CD14-positive monocyte (primary cell): ENCODE results near the gene LSM5. TPM values are rescaled to one million over a fixed set of nuclear protein-coding genes. Genes with fewer than 3 reads are reported as not detected.

Experiments
- DNase-seq, 3 donors: peaks; one replicate each; pipeline ENCODE4 v3.0.0-alpha.2; 2011 to 2022
- H2AFZ ChIP-seq: 2 replicates; pipeline ENCODE4 v1.6.0; 2012; ENCODE audit warnings: mild to moderate bottlenecking, low read depth, low read length, inconsistent platforms; ENCODE audit not compliant: insufficient read depth, poor library complexity, severe bottlenecking
- H3K27ac ChIP-seq, 2 donors: 1 replicate in 1 of 2; 2 replicates in 1 of 2; pipeline ENCODE4 v1.5.1; 2012 to 2013; ENCODE audit warnings: low read length in 2 of 2, control low read depth in 1 of 2, inconsistent platforms in 1 of 2, low read depth in 1 of 2, mild to moderate bottlenecking in 1 of 2
- H3K27me3 ChIP-seq, 2 donors: one replicate each; pipeline versions ENCODE4 v1.6.0 to v1.6.1; 2011 to 2013; ENCODE audit warnings: low read length in 2 of 2; ENCODE audit not compliant: control insufficient read depth in 2 of 2, insufficient read depth in 2 of 2
- H3K36me3 ChIP-seq, 2 donors: replicated peaks in 1 of 2; 1 replicate in 1 of 2; 2 replicates in 1 of 2; pipeline versions ENCODE4 v1.5.1 to v1.6.1; 2012 to 2013; ENCODE audit warnings: low read length in 2 of 2, control low read depth in 1 of 2, inconsistent platforms in 1 of 2, mild to moderate bottlenecking in 1 of 2; ENCODE audit not compliant: insufficient read depth in 2 of 2, control insufficient read depth in 1 of 2
- H3K4me1 ChIP-seq, 2 donors: 1 replicate in 1 of 2; 2 replicates in 1 of 2; pipeline versions ENCODE4 v1.5.1 to v1.6.1; 2012 to 2013; ENCODE audit warnings: low read length in 2 of 2, control low read depth in 1 of 2, inconsistent platforms in 1 of 2, mild to moderate bottlenecking in 1 of 2, moderate library complexity in 1 of 2; ENCODE audit not compliant: insufficient read depth in 2 of 2, control insufficient read depth in 1 of 2
- H3K4me2 ChIP-seq: replicated peaks from 2 replicates; pipeline ENCODE3; 2012; ENCODE audit warnings: low read length, moderate library complexity, mild to moderate bottlenecking; ENCODE audit not compliant: poor library complexity, severe bottlenecking; ENCODE audit errors: extremely low read depth
- H3K4me3 ChIP-seq, 3 experiments: fragments of 200-600 bp in 1 of 3; sonication (generic) in 1 of 3; replicated peaks in 1 of 3; 1 replicate in 2 of 3; 2 replicates in 1 of 3; pipeline ENCODE4 v1.5.1; 2011 to 2013; ENCODE audit warnings: low read length in 3 of 3, mild to moderate bottlenecking in 3 of 3, control low read depth in 2 of 3, low read depth in 2 of 3, inconsistent platforms in 1 of 3, moderate library complexity in 1 of 3
- H3K79me2 ChIP-seq: 2 replicates; pipeline ENCODE4 v1.6.0; 2012; ENCODE audit warnings: mild to moderate bottlenecking, control low read depth, inconsistent platforms, low read length, moderate library complexity; ENCODE audit not compliant: insufficient read depth
- H3K9ac ChIP-seq: 2 replicates; pipeline ENCODE4 v1.6.0; 2017; ENCODE audit warnings: low read length, mild to moderate bottlenecking; ENCODE audit not compliant: insufficient read depth, poor library complexity, severe bottlenecking
- H3K9me3 ChIP-seq, 2 donors: replicated peaks in 1 of 2; 1 replicate in 1 of 2; 2 replicates in 1 of 2; pipeline versions ENCODE4 v1.5.1 to v1.6.1; 2012 to 2013; ENCODE audit warnings: low read length in 2 of 2, control low read depth in 1 of 2; ENCODE audit not compliant: control insufficient read depth in 1 of 2, insufficient read depth in 1 of 2
- H4K20me1 ChIP-seq: 2 replicates; pipeline ENCODE4 v1.6.0; 2012; ENCODE audit warnings: mild to moderate bottlenecking, low read length, control low read depth, moderate library complexity; ENCODE audit not compliant: insufficient read depth
- H3K27ac Mint-ChIP-seq, 7 donors: one replicate each; pipeline ENCODE4 v1.8.0; 2020; ENCODE audit warnings: mild to moderate bottlenecking in 7 of 7, mixed read lengths in 7 of 7, moderate library complexity in 6 of 7, inconsistent platforms in 2 of 7
- H3K27me3 Mint-ChIP-seq, 3 donors: one replicate each; pipeline ENCODE4 v1.8.0; 2021 to 2022; ENCODE audit warnings: low read depth in 3 of 3, mild to moderate bottlenecking in 3 of 3, mixed read lengths in 3 of 3, moderate library complexity in 3 of 3, inconsistent platforms in 1 of 3
- H3K36me3 Mint-ChIP-seq, 2 donors: one replicate each; pipeline ENCODE4 v1.8.0; 2020; ENCODE audit warnings: mixed read lengths in 2 of 2, inconsistent platforms in 1 of 2, mild to moderate bottlenecking in 1 of 2
- H3K4me1 Mint-ChIP-seq: one replicate; pipeline ENCODE4 v1.8.0; 2020; ENCODE audit warnings: mild to moderate bottlenecking, mixed read lengths
- H3K4me3 Mint-ChIP-seq, 2 donors: one replicate each; pipeline ENCODE4 v1.8.0; 2020; ENCODE audit warnings: mild to moderate bottlenecking in 2 of 2, mixed read lengths in 2 of 2, moderate library complexity in 1 of 2
- H3K9me3 Mint-ChIP-seq, 7 donors: one replicate each; pipeline ENCODE4 v1.8.0; 2020 to 2022; ENCODE audit warnings: mixed read lengths in 7 of 7, mild to moderate bottlenecking in 6 of 7, moderate library complexity in 6 of 7, inconsistent platforms in 2 of 7
- CTCF ChIP-seq: fragments of 200-600 bp; IDR thresholded peaks from one replicate; pipeline ENCODE4 v1.8.0; 2022; ENCODE audit warnings: antibody characterized with exemption, mild to moderate bottlenecking
- WGBS: methylation state at CpG from one replicate; pipeline ENCODE4 v1.1.5; 2013; ENCODE audit warnings: missing lambda C conversion rate; ENCODE audit not compliant: insufficient coverage; 5-methylcytosine and 5-hydroxymethylcytosine counted together
- intact Hi-C, 2 donors: fragments of 100-400 bp; cut with micrococcal nuclease; formaldehyde crosslinking; loops; one replicate each; pipeline versions ENCODE4 v1.15.0 to v1.15.1; 2023
- polyA plus RNA-seq, 3 donors: library from polyadenylated mRNA; depleted of rRNA in 1 of 3; unstranded in 2 of 3; stranded (reverse) in 1 of 3; fragments of 300-500 nt in 2 of 3; fragments of >200 nt in 1 of 3; fragmentation: Illumina TruSeq in 2 of 3; gene quantifications; 1 replicate in 2 of 3; 2 replicates in 1 of 3; pipeline ENCODE4 v1.2.3, GENCODE V29; 2012 to 2021

Gene LSM5
- polyA plus RNA-seq, 3 donors = 16.4 to 81.1 (median 78.2) TPM

GRCh38 chr7:32525839-32526238 lies 35.7 kb upstream of the LSM5 start:
- Histone ChIP-seq H3K27ac (no peak overlapping the region), H3K4me3 (no peak overlapping the region), H3K27me3 (no peaks in the 10 kb centered on the region), H3K9ac (no peak overlapping the region), H3K9me3 (peaks cover 11 to 14% of the 10 kb centered on the region in 2 donors), H3K4me2 (no peak overlapping the region), H4K20me1 (peaks cover 91% of the 10 kb centered on the region), H3K4me1 (no peaks in the 10 kb centered on the region), H2AFZ (no peak overlapping the region), H3K79me2 (peaks cover 85% of the 10 kb centered on the region), H3K36me3 (peaks cover 0 to 31% of the 10 kb centered on the region in 2 donors)
- Mint-ChIP-seq H3K27me3 (peaks cover 0 to 2% (median under 1%) of the 10 kb centered on the region in 3 donors), H3K9me3 (peaks cover 4 to 20% (median 16%) of the 10 kb centered on the region in 7 donors), H3K27ac (peak overlapping the region in 1 of 7 donors; percentile 54), H3K36me3 (peaks cover 25 to 26% of the 10 kb centered on the region in 2 donors), H3K4me1 (peaks cover 3% of the 10 kb centered on the region), H3K4me3 (no peak overlapping the region)
- 80% methylated on average over 1 of the region's 4 CpGs for WGBS
- TF ChIP-seq CTCF = no peak
- no peak for DNase-seq
- intact Hi-C loops = no loop called here

DNA sequence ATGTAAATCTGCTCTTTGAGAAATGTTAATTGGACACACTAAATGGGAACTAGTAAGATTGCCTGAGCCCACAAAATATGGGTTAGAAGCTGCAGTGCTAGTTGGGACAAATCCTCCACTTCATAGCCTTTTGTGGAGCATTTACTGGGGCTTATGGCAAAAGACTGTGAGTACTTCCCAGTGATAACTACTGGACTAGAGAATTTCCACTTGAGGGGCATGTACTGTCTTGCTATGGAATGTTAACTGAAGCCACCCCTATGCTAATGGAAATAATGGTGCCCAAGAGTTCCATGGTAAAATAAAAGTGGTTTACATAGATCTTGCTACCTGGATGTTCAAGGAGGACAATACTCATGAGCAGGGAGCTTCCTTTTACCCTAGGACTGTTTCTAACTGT lies 34.5 kb upstream of the LSM5 start:
- Histone ChIP-seq H3K36me3 (peaks cover 0 to 43% of the 10 kb centered on the region in 2 donors), H3K9ac (no peak overlapping the region), H3K4me2 (no peak overlapping the region), H3K4me1 (no peaks in the 10 kb centered on the region), H3K79me2 (peaks cover 89% of the 10 kb centered on the region), H2AFZ (no peak overlapping the region), H3K9me3 (peaks cover 23% of the 10 kb centered on the region in 2 donors), H3K4me3 (no peak overlapping the region), H4K20me1 (peaks cover 89% of the 10 kb centered on the region), H3K27me3 (no peaks in the 10 kb centered on the region), H3K27ac (no peak overlapping the region)
- H3K4me1 Mint-ChIP-seq = peaks cover 3% of the 10 kb centered on the region
- peak overlapping the region in 1 of 7 donors; percentile 46 for H3K27ac Mint-ChIP-seq
- no peak for DNase-seq
- peaks cover 12 to 32% (median 24%) of the 10 kb centered on the region in 7 donors for H3K9me3 Mint-ChIP-seq
- H3K4me3 Mint-ChIP-seq = no peak overlapping the region
- TF ChIP-seq CTCF = no peak
- peaks cover 0 to 2% (median 1%) of the 10 kb centered on the region in 3 donors for H3K27me3 Mint-ChIP-seq
- intact Hi-C loops = no loop called here
- H3K36me3 Mint-ChIP-seq = peaks cover 32 to 34% of the 10 kb centered on the region in 2 donors
